ENCODE data around the gene RIMS1.

Gene RIMS1

DNA sequence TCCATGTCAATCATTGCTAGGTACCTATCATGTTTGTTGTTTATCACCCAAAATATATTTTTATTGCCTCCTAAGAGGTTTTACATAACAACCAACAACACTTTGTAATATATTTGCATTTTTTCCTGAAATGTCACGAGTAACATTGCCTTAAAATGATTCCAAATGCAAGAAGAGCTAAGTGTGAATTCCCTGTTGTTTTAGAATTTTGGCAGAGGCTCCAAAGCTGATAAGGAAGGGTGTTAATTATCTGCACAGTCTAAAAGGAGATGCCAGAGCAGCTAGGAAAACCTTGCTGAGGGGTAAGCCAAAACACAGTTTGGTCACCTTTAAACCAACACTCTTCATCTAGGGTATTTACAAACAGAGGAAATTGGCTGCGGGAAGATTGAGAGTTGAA lies 533.6 kb downstream of the RIMS1 start:
- no peak for DNase-seq (ENCODE audit: extremely low spot score)
- TF ChIP-seq, protein P1, sequence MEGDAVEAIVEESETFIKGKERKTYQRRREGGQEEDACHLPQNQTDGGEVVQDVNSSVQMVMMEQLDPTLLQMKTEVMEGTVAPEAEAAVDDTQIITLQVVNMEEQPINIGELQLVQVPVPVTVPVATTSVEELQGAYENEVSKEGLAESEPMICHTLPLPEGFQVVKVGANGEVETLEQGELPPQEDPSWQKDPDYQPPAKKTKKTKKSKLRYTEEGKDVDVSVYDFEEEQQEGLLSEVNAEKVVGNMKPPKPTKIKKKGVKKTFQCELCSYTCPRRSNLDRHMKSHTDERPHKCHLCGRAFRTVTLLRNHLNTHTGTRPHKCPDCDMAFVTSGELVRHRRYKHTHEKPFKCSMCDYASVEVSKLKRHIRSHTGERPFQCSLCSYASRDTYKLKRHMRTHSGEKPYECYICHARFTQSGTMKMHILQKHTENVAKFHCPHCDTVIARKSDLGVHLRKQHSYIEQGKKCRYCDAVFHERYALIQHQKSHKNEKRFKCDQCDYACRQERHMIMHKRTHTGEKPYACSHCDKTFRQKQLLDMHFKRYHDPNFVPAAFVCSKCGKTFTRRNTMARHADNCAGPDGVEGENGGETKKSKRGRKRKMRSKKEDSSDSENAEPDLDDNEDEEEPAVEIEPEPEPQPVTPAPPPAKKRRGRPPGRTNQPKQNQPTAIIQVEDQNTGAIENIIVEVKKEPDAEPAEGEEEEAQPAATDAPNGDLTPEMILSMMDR (IDR thresholded peaks at IDR 0.05; ENCODE audit: control extremely low read depth, extremely low read depth, low read depth, missing control alignments): no peak
- POLR2A ChIA-PET: no interaction called here
- CTCF ChIA-PET: interaction anchor here (0.7 to 8.1 kb wide), 4 partner anchors 8 to 762 kb away, joined by 3 to 94 read pairs (median 4); no protein-coding TSS in a partner anchor

DNA sequence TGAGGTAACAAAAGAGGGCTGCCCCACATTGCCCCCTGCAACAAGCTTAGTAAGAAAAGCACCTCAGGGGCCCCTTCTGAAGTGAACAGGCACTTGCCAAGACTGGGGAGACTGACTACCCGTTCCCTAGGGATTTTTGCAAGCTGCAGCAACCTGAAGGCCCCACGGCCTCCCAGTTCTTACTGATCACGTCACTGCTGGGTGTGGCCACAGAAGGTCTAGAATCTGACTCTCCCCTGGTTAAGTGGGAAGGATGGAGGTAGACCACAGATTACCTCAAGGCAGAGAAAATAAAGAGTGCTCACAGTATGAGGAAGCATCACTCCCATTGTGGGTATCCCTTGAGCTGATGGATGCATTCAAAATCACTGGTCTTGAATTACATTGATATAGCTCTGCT lies 534.1 kb downstream of the RIMS1 start:
- POLR2A ChIA-PET: no interaction called here
- DNase-seq (ENCODE audit: extremely low spot score): no peak
- TF ChIP-seq, protein P1 (IDR thresholded peaks at IDR 0.05; ENCODE audit: control extremely low read depth, extremely low read depth, low read depth, missing control alignments): no peak
- CTCF ChIA-PET: interaction anchor here (0.7 to 8.1 kb wide), 4 partner anchors 8 to 709 kb away, joined by 3 to 94 read pairs (median 14); no protein-coding TSS in a partner anchor

DNA sequence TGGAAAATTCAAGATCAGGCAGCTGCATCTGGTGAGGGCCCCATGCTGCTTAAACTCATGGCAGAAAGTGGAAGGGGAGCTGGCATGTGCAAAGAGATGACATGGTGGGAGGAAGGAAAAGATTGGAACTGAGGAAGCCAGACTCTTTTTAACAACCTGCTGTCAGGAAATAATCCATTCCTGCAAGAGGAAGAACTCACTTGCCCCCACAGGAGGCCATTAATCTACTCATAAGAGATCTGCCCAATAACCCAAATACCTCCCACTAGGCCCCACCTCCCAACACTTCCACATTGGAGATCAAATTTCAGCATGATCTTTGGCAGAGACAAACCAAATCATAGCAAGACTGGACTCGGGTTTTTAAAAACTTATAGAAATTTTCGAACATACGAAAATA lies 535.0 kb downstream of the RIMS1 start:
- POLR2A ChIA-PET: no interaction called here
- TF ChIP-seq, protein P1 (IDR thresholded peaks at IDR 0.05; ENCODE audit: control extremely low read depth, extremely low read depth, low read depth, missing control alignments): no peak
- CTCF ChIA-PET: interaction anchor here (1.7 to 8.1 kb wide), 5 partner anchors 9 to 708 kb away, joined by 4 to 94 read pairs (median 13); no protein-coding TSS in a partner anchor
- no peak for DNase-seq (ENCODE audit: extremely low spot score)

DNA sequence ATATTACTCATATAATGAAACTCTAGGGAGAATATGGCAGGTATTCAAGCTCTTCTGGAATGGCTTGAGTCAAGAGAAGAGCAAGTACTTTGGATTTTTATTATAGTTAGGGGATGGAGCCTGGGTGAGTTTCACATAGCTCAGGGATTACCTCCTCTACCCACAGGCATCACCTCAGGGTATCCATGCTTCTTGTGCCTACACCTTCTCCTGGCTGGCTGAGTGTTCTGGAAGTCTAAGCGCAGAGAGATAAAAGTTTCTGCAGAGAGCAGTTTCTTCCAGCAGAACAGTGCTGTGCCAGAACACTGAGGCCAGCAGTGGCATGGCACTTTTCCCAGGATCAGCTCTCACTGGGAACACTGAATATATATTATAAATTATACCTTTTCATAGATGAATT lies 535.8 kb downstream of the RIMS1 start:
- CTCF ChIA-PET: interaction anchor here (1.0 to 8.1 kb wide), 6 partner anchors 10 to 758 kb away, joined by 3 to 94 read pairs (median 10); no protein-coding TSS in a partner anchor
- TF ChIP-seq, protein P1 (IDR thresholded peaks at IDR 0.05; ENCODE audit: control extremely low read depth, extremely low read depth, low read depth, missing control alignments): no peak
- POLR2A ChIA-PET: no interaction called here
- no peak for DNase-seq (ENCODE audit: extremely low spot score)

DNA sequence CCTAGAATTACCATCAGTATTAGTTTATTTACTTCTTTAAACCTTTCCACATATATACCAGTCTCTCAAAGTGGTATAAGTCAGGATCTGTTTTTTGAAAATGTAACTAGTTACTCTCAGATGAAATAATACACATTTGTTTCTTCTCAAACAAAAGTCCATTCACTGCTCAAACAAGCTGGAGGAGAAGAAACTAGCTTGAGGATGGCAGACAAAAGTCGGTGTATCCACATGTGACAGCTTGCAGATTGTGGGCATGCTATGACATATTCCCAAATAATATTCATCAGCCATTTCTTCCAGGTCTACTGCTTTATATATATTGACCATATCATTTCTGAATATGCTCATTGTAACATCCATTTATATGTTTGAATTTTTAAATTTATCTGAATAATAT lies 538.1 kb downstream of the RIMS1 start:
- TF ChIP-seq, protein P1 (IDR thresholded peaks at IDR 0.05; ENCODE audit: control extremely low read depth, extremely low read depth, low read depth, missing control alignments): no peak
- ChIA-PET POLR2A (no interaction called here), CTCF (interaction anchor here (1.3 to 8.1 kb wide), 4 partner anchors 10 to 705 kb away, joined by 4 to 94 read pairs (median 17); no protein-coding TSS in a partner anchor)
- no peak for DNase-seq (ENCODE audit: extremely low spot score)

DNA sequence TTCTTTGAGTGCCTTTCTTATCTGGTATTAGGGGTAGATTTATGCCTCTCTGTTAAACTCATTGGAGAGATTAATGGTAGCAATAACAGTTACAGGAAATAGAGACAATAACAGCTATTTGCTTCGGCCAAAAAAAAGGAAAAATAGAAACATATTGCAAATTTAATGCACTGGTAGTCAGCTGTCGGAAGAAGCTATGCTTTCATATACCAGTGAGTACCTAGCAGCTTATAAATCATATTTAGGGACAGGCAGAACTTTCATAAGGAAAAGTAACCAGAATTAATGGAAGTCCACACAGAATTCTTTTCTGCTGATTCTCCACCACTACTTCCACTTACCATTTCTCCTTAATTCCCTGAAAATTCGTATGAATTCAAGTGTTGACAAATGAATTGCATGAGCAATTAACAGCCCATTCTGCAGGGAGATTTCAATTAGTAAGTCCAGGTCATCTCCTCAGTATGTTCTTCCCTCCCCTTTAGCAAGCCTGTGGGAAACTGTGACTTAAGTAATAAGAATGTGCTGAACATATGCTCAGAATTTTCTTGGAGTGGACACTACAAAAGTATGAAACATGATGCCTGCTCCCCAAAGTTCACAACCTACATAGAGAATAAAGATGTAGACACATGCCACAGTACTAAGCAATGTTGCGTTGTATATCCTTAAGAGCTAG lies 538.8 kb downstream of the RIMS1 start:
- ChIA-PET POLR2A (interaction anchor here (0.6 kb wide), 1 partner anchor 717 kb away, joined by 3 read pairs; no protein-coding TSS in a partner anchor), CTCF (interaction anchor here (1.3 to 8.1 kb wide), 3 partner anchors 9 to 191 kb away, joined by 4 to 94 read pairs (median 21); no protein-coding TSS in a partner anchor)
- TF ChIP-seq, protein P1 (IDR thresholded peaks at IDR 0.05; ENCODE audit: control extremely low read depth, extremely low read depth, low read depth, missing control alignments): no peak
- no peak for DNase-seq (ENCODE audit: extremely low spot score)

All from GM10248 (cell line).